Kidney glomerular epithelial cell (primary cell): ENCODE data around the gene DTL.
"Not testable (repeated sequence)": the region's sequence is repeated elsewhere in the genome, so short reads cannot be mapped to it uniquely, and the experiment has no call there.

ENCODE experiments used
- DNase-seq: peaks from one replicate; lab custom pipeline; 2025; lab: John Stamatoyannopoulos, UW

Gene DTL, protein sequence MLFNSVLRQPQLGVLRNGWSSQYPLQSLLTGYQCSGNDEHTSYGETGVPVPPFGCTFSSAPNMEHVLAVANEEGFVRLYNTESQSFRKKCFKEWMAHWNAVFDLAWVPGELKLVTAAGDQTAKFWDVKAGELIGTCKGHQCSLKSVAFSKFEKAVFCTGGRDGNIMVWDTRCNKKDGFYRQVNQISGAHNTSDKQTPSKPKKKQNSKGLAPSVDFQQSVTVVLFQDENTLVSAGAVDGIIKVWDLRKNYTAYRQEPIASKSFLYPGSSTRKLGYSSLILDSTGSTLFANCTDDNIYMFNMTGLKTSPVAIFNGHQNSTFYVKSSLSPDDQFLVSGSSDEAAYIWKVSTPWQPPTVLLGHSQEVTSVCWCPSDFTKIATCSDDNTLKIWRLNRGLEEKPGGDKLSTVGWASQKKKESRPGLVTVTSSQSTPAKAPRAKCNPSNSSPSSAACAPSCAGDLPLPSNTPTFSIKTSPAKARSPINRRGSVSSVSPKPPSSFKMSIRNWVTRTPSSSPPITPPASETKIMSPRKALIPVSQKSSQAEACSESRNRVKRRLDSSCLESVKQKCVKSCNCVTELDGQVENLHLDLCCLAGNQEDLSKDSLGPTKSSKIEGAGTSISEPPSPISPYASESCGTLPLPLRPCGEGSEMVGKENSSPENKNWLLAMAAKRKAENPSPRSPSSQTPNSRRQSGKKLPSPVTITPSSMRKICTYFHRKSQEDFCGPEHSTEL

DNA sequence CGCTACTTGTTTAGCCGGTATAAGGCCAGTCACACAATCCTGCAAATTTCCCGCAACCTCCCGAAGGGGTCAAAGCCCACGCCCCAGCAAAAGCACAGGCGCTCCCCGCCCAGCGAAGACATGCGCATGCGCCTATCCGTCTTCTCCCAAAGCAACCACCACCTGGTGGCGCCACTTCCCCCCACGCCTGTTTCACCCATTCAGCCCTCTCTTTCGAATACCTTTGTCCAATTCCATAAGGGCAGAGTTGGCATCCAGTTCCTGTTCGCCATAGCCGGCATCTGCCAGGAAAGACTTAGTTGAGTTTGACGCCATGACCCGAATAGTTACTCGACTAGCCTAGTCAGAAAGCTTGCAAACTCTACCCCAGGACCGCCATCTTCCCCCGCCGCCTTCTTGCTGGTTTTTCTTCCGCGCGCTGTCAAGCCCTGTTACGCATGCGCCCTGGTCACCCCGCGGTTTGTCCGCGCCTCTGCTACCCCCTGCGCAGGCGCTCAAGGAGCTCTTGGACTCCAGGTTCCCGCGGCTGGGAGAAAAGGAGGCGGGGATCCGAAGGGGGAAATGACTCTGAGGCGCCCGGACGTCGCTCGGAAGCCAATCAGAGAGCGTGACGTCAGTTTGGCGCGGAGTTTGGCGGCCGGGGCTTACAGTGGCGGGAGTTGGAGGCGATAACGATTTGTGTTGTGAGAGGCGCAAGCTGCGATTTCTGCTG, at the start of gene DTL, which contains the start of gene INTS7:
Gene DTL (plus strand): TSS at position 626 of the 712 bp plus-strand sequence. CDS start 143 bp downstream, outside the sequence.
Gene INTS7 (minus strand): TSS at position 435 of the 712 bp plus-strand sequence. CDS start 120 bp downstream, at position 315.
- DNase-seq: peak; percentile 99

DNA sequence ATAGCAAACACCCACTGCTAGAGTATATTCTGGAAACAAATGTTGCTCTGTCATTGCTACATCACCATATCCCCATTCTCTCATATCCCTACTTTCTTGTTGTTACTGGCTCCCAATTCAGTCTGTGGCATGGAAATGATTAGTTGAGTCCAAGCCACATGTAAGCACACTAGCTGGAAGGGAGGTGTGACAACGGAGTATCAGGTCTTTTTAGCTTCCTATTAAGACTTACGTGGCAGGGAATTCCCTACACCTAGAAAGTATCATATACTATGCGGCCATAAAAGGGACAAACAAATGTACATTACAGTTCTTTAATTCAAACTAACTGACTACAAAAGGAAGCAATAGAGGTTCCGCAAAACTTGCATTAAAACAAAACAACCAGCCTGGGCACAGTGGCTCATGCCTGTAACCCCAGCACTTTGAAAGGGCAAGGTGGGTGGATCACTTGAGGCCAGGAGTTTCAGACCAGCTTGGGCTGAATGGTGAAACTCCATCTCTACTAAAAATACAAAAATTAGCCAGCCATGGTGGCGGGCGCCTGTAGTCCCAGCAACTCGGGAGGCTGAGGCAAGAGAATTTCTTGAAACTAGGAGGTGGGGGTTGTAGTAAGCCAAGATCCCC, 48.8 kb upstream of the DTL start:
- no peak for DNase-seq

DNA sequence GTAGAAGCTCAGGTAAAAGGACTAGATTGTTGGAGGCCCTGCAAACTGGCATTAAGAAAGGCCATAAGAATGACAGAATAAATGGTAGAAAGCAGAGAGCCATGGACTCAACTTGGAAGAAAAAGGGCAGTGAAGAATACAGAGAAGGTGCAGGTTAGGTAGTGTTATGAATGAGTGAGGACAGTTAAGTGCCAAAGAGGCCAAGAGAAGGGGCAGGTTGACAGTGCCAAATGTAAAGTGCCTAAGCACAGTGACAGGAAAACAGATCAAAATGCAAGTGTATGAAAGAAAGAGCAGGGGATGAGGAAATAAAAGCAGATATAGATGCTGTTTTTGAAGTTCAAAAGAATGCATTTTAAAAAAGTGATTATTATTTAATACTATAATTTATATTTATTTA, 43.9 kb upstream of the DTL start:
- no peak for DNase-seq

DNA sequence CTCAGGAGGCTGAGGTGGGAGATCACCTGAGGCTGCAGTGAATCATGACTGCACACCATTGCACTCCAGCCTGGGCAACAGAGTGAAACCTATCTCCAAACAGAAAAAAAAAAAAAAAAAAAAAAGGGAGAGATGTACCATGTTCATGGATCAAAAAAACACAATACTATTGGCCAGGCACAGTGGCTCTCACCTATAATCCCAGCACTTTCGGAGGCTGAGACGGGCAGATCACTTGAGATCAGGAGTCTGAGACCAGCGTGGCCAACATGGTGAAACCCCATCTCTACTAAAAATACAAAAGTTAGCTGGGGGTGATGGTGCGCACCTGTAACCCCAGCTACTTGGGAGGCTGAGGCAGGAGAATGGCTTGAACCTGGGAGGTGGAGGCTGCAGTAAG, 38.1 kb upstream of the DTL start:
- DNase-seq: not testable (repeated sequence)

DNA sequence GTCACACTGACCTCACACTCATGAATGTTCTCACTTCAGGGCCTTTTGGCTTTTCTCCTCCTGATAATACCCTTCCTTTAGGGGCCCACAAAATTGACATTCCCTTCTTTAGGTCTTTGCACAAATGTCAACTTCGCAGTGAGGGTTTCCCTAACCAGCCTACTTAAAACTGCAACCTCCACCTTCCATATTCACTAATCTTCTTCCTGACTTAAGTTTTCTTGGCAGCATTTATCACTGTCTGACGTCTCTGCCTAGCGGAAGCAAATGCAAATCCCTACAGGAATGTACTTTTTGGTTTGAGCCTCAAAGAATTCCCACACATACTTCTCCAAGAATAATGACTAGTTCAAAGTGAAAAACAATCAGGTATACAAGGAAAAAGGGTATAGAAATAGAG, 33.0 kb upstream of the DTL start:
- DNase-seq: no peak

DNA sequence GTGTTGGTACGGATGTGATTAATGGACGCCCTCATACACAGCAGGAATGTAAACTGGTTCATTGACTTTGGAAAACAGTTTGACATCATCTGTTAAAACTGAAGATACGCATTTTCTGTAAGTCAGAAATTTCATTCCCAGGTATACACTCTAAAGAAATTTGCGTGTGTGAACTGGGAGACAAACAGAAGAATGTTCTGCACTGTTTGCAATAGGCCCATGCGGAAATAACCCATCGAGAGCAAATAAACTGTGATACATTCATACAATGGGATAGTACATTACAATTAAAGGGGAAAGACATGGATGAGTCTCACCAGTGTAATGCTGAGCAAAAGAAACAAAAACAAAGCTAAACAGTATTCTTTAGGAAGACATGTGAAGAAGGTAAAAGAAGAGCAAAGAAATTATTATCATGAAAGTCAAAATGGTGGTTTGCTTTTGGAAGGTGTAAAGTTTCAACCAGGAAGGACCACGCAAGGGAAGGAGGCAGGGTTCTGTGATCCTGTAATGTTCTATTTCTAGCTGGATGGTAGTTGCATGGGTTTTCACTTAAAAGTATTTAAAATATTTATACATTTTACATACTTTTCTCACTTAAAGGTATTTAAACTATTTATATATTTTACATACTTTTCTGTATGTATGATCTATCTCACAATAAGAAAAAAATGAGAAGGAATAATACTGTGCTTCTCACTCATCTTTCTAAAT, 30.5 kb upstream of the DTL start:
- DNase-seq: no peak

DNA sequence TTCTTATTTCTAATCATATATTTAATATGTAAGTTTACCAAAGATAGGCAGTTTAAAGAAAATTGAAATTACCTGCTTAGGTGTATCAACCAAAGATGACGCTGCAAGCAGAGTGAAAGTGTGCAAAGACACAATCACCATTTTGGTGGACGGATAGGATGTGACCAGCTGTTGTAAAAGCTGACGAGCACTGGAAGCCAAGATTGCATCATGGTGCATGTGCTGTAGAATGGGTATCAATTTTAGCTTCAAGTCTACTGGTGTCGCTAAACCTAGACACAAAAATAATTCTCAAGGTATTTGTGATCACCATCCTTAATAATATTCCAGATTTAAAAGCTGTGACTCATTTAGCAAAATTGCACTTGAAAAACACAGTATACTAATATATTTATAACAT, 28.4 kb upstream of the DTL start:
- DNase-seq: no peak

DNA sequence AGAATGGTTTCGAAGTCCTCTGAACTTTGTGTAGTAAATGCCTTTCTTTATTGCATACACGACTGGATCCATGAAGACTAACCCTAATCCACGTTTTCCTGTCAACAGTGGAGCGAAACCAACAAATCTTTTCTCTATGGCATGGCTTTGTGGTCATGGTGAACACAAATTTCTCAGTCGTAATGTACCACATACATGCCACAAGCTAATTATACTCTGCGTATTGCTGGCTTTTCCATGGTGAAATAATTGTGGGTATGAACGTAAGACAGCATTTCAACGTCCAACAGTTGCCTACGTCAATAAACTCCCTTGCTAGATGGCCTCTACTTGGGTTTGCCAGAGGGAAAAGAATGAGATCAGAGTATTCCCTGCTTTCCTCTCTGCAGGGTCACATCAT, 27.7 kb upstream of the DTL start:
- DNase-seq: no peak

DNA sequence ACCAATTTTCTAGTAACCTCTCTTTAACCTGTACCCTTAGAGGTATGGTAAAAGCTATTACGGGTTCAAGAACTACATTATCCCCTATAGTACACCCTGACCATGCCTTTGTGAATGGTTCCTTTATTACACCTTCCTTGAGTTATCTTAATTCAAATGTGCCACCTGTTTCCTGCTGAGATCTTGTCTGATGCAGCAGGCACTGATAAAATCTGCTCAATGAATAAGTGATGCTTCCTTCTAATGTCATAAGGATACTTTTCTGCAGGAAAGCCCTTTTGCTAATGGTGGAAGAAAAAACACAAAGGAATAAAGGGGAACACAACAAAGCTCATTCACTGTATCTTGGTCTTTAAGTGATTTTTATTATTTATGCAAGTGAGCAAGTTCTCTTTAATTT, 26.0 kb upstream of the DTL start:
- DNase-seq: no peak

DNA sequence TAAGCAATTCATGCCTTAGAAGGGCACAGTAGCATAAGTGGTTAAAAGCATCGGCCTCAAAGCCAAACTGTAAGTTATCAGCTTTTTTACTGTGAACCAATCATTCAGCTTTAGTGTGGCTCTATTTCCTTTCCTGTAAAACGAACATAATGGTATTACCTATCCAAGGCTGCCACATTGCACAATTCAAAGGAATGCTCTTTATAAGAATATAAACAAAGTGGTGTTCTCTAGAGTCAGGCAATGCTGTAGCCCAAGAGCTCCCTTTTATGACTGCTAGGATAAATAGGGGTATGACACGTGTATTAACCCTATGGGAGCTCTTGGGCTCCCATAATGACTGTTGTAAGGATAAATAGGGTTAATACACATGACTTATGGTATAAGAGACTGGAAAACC, 25.5 kb upstream of the DTL start:
- no peak for DNase-seq

DNA sequence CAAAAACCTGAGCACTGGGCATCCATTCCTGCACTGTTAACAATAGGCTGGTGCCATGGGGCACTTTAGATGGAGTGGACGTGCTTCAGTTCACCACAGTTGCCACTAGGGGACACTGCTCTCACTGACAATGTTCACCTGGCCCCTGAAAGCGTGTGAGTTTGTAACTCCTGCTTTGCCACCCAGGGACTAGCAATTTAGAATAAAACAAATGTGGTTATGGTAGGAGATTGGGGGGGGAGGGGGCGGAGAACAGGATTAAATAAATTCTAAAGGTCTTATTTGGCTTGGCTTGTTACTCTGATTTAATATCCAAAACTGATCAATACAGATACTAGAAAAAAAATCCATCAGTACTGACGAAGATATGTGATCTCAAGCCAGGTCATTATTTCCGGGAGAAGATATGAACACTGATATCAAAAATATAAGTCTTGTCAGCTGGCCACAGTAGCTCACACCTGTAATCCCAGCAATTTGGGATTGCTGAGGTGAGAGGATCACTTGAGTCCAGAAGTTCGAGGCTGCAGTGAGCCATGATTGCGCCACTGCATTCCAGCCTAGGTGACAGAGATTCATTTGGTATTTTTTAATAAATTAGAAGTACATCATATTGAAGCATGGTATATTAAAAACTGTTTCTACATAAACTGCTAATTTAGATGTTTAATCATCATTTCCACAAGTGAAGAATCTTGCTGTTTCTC, 23.4 kb upstream of the DTL start:
- DNase-seq: peak; percentile 52

DNA sequence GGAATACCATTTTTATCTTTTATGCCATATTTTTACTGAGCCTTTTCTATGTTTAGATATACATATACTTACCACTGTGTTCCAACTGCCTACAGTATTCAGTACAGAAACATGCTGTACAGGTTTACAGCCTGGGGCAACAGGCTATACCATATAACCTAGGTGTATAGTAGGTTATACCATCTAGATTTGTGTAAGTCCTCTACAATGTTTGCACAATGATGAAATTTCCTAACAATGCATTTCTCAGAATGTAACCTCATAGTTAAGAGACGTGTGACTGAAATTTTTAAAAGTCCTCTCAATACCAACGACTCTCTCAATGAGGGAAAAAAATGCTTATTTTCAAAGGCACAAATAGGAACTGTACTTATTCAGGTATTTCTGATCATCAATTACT, 21.9 kb upstream of the DTL start:
- DNase-seq: no peak

DNA sequence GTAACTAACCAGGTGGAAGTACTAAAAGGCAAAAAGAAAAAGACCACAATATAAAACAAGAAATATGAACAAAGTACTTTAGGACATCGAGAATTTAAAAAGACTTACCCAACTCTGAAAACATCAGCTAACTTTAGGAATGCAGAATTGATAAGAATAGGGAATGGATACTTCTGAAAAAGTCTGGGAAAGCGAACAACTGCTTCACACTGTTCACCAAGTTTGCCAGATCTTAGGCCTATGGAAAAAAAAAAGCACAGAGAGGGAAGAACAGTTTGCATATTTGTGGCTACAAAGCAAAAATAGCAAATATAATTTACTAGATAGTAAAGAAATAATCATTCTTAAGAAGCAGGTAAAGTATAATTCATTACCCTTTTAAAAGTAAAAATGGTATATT, 14.6 kb upstream of the DTL start:
- no peak for DNase-seq

DNA sequence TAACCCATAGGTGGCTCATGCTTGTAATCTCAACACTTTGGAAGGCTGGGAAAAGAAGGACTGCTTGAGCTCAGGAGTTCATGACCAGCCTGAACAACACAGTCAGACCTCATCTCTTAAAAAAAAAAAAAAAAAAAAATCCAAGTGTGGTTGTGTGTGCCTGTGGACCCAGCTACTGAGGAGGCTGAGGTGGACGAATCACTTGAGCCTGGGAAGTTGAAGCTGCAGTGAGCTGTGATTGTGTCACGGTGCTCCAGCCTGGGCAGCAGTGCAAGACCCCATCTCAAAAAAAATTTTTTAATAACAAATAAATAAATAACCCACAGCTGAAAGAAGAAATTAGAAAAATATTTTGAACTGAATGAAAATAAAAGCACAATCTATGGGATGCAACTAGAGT, 14.0 kb upstream of the DTL start:
- no peak for DNase-seq

DNA sequence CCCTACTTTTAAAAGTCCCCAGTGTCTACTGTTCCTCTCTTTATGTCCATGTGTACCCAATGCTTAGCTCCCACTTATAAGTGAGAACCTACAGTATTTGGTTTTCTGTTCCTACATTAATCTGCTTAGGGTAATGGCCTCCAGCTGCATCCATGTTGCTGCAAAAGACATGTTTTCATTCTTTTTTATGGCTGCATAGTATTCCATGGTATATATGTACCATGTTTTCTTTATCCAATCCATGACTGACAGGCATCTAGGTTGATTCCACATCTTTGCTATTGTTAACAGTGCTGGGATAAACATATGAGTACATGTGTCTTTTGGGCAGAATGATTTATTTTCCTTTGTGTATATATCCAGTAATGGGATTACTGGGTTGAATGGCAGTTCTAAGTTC, 12.6 kb upstream of the DTL start:
- not testable (repeated sequence) for DNase-seq

DNA sequence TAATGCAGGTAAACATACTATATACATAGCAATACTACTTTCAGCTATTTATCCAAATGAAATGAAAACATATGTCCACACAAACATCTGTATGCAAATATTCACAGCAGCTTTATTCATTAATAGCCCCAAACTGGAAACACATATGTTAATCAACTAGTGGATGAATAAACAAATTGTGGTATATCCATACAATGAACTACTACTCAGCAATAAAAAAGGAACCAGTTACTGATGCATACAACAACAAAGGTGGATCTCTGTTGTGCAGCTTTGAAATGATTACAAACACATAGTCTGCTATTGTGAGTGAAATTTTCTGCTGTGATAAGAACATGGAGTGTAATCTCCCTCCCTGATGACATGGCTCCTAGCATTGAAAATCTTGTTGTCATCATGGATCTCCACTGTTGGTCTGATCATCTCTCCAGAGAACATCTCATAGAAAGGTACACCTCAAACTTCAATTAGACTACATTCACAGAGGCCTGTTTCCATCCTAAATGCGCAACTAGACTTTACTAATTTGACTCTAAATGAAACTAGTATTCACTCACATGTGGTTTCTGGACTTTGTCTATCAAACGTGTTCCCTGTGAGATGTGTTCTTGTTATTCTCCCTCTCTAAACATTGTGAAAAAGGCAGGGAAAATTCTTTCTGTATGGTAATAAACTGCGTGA, 10.9 kb upstream of the DTL start:
- no peak for DNase-seq

DNA sequence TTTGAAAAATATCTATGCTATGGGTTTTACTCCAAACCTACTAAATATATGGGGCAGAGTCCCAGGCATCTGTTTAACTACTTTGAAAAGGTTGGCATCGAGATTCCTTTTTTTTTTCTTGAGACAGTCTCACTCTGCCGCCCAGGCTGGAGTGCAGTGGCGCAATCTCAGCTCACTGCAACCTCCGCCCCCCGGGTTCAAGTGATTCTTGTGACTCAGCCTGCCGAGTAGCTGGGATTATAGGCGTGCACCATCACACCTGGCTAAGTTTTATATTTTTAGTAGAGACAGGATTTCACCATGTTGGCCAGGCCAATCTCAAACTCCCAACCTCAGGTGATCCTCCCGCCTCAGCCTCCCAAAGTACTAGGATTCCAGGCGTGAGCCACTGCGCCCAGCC, 7.8 kb upstream of the DTL start:
- not testable (repeated sequence) for DNase-seq

DNA sequence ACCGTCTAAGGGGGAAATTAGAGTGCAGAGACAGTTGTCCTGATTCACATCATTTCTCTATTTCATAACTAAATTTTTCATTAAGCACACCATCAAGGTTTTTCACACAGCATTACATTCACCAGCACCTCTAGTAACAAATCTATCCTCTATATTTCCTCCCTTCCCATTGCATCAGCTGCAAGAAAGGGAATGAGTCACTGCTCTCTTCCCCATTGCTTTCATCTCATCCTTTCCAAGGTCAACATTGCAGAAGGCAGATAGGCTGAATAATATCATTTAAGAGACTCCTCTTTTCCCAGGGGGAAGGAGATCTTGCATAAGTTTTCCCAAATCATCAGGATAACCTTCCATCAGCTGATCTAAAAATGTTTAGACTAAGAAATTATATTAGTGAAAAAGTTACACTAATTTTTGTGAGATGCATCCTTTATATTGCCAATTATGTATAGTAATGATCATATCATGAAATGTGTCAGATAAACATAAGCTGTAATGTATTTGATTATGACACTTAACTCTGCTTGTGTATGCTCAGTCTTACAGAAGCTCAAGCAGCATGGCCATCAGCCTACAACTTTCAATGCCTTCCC, 4.5 kb upstream of the DTL start:
- DNase-seq: peak; percentile 41

DNA sequence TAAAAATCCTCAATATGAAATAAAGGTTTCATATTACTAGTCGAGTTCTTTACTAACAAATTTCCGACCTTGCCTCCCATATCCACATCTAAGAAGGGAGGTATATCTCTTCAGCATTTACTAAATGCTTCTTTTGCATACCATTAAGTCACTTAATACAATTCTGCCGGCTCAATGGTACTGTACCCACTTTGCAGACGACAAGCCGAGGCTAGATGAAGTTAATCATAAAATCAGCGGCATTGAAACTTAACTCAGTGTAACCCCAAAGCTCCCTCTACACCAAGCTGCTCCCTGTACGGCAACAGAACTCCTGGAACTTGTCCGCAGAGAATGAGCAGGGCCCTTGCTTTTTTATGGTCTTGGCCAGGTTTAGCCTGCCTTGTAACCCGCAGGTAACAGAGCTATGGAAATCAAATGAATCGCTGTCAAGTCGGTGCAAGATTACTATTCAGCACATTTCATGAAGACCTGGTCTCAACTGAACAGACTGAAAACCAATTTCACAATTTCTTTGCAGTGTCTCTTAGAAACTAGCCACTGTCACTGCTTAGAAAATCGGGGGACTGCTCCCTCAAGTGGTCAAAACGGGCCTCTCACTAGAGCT, 929 bp upstream of the DTL start:
- DNase-seq: no peak
